ENCODE data around the gene DDI2.

DNA sequence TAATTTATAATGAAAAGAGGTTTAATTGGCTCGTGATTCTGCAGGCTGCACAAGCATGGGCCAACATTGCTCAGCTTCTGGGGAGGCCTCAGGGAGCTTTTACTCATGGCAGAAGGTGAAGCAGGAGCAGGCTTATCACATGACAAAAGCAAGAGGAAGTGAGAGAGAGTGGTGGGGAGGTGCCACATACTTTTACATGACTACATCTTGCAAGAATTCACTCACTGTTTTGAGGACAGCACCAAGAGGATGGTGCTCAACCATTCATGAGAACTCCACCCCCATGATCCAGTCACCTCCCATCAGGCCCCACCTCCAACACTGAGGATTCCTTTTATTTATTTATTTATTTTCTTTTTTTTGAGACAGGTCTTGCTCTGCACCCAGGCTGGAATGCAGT, 61.3 kb downstream of the DDI2 start:
- no peak for TF ChIP-seq REST (IDR thresholded peaks at IDR 0.05; ENCODE audit: borderline replicate concordance)
- TF ChIP-seq, protein P1, sequence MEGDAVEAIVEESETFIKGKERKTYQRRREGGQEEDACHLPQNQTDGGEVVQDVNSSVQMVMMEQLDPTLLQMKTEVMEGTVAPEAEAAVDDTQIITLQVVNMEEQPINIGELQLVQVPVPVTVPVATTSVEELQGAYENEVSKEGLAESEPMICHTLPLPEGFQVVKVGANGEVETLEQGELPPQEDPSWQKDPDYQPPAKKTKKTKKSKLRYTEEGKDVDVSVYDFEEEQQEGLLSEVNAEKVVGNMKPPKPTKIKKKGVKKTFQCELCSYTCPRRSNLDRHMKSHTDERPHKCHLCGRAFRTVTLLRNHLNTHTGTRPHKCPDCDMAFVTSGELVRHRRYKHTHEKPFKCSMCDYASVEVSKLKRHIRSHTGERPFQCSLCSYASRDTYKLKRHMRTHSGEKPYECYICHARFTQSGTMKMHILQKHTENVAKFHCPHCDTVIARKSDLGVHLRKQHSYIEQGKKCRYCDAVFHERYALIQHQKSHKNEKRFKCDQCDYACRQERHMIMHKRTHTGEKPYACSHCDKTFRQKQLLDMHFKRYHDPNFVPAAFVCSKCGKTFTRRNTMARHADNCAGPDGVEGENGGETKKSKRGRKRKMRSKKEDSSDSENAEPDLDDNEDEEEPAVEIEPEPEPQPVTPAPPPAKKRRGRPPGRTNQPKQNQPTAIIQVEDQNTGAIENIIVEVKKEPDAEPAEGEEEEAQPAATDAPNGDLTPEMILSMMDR (IDR thresholded peaks at IDR 0.05; ENCODE audit: poor library complexity, severe bottlenecking), result no peak
- TF ChIP-seq EZH2 (IDR thresholded peaks at IDR 0.05; ENCODE audit: borderline replicate concordance, insufficient read depth, low read length, poor library complexity, severe bottlenecking), result no peak
- no peak for TF ChIP-seq POLR2AphosphoS5 (IDR thresholded peaks at IDR 0.05)
- no peak for TF ChIP-seq RAD21 (conservative IDR thresholded peaks at IDR 0.05)
- TF ChIP-seq TAF1 (IDR thresholded peaks at IDR 0.05; ENCODE audit: low read depth), result no peak

All from neural cell (in vitro differentiated cells).